Fibroblast of mammary gland (primary cell): Measurements from ENCODE around the gene ABCG5.
A peak's percentile ranks its signal among the peaks of the same experiment; 100 is the strongest.

ENCODE experiments used
- DNase-seq: peaks from one replicate; pipeline ENCODE4 v3.0.0-alpha.2; 2010; ENCODE audit warnings: low read depth
- H3K4me3 ChIP-seq: 2 replicates; pipeline ENCODE4 v1.5.1; 2011; ENCODE audit warnings: low read depth, mild to moderate bottlenecking, low read length, moderate library complexity; ENCODE audit not compliant: control insufficient read depth
- TF ChIP-seq, protein P1 (sequence below): conservative IDR thresholded peaks from 2 replicates; pipeline ENCODE4 v1.5.1; 2011; ENCODE audit warnings: low read depth, low read length, inconsistent platforms; ENCODE audit not compliant: control insufficient read depth, insufficient read depth

ABCG5 gene

DNA sequence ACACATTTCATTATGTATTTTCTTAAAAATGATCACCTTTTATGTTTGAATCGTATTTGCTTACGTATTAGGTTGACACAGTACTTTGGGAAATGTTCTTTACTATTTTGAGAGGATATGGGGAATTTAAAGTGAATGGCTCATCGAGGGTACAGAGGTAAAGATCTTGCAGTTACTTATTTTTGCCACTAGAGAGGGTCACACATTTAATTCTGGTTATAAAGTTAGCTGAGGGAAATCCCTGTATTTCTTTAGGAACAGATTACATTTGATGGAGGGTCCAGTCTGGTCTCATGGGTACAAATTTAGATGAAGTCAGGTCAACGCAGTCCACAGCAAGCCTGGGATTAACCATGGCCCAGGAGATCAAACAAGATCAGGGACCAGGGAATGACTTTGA lies 40.3 kb downstream of the ABCG5 start:
- TF ChIP-seq, protein P1, sequence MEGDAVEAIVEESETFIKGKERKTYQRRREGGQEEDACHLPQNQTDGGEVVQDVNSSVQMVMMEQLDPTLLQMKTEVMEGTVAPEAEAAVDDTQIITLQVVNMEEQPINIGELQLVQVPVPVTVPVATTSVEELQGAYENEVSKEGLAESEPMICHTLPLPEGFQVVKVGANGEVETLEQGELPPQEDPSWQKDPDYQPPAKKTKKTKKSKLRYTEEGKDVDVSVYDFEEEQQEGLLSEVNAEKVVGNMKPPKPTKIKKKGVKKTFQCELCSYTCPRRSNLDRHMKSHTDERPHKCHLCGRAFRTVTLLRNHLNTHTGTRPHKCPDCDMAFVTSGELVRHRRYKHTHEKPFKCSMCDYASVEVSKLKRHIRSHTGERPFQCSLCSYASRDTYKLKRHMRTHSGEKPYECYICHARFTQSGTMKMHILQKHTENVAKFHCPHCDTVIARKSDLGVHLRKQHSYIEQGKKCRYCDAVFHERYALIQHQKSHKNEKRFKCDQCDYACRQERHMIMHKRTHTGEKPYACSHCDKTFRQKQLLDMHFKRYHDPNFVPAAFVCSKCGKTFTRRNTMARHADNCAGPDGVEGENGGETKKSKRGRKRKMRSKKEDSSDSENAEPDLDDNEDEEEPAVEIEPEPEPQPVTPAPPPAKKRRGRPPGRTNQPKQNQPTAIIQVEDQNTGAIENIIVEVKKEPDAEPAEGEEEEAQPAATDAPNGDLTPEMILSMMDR, result peak; percentile 28
- H3K4me3 ChIP-seq, result no peak overlapping the region
- DNase-seq, result no peak

DNA sequence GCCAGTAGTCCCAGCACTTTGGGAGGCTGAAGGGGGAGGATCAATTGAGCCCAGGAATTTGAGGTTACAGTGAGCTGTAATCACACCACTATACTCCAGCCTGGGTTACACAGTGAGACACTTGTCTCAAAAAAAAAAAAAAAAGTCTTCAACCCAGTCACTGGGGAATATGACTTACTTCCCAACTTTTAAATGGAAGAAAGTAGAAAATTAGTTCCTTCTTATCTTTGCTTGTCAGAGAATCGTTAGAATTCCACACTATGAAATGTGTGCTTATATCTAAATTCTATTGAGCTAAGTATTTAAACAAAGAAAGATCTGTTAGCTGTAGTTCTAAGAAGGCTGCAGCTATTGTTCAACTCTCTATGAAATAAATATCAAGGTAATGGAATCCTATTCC lies 42.4 kb downstream of the ABCG5 start:
- TF ChIP-seq, protein P1, result no peak
- H3K4me3 ChIP-seq, result no peak overlapping the region
- no peak for DNase-seq

DNA sequence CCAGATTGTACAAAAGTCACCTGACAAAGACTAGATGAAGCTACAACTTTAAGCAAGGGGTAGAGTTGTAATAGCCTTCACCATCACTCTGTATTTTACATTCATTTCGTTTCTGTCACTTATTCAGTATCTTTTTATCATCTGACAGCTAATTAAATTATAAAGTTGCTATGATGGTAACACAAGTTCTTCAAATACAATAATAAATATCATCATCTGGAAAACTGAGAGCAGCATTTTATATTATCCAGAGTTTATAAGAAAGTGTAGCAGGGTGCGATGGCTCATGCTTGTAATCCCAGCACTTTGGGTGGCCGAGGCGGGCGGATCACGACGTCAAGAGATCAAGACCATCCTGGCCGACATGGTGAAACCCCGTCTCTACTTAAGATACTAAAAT lies 43.7 kb downstream of the ABCG5 start:
- TF ChIP-seq, protein P1, result no peak
- DNase-seq, result no peak
- no peak overlapping the region for H3K4me3 ChIP-seq

DNA sequence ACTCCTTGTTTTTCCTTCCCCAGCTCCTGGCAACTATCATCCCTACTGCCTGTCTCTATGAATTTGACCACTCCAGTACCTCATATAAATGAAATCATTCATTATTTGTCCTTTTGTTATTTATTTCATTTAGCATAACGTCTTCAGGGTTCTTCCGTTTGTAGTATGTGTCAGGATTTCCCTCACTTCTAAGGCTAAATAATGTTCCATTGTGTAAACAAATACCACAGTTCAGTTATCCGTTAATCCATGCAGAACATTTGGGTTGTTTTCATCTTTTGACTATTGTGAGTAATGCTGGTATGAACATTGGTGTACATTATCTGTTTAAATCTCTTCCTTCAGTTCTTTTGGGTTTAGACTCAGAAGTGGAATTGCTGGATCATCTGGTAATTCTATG lies 46.0 kb downstream of the ABCG5 start:
- H3K4me3 ChIP-seq, result no peak overlapping the region
- TF ChIP-seq, protein P1, result no peak
- no peak for DNase-seq

DNA sequence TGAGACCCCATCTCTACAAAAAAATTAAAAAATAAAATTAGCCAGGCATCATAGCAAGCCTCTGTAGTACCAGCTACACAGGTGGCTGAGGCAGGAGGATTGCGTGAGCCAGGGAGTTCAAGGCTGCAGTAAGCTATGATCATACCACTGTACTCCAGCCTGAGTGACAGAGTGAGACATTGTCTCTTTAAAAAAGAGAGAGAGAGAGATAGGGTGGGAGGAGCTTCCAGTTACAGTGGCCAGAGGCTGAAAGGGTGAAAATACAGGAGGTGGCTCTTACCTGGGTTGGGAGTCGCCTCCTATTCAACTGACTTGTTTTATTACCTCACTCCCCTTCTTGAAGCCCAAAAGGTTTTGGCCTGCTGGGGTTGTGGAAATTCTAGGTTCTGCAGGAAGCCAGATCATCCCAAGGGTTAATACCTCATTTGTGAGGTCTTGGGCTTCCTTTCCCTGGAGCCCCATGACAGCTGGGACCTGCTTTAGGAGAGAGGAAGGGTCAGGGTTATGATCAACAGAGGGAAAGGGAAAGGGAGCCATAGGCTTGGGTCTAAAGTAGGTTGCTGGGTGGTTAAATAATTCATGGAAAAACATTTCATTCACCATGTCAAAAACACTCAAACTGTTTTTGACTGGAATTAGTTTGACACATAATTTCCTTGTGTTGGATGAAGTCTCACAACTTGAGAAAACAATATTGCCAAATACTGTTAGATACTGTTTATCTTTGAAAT lies 47.4 kb downstream of the ABCG5 start:
- H3K4me3 ChIP-seq, result no peak overlapping the region
- TF ChIP-seq, protein P1, result no peak
- no peak for DNase-seq

DNA sequence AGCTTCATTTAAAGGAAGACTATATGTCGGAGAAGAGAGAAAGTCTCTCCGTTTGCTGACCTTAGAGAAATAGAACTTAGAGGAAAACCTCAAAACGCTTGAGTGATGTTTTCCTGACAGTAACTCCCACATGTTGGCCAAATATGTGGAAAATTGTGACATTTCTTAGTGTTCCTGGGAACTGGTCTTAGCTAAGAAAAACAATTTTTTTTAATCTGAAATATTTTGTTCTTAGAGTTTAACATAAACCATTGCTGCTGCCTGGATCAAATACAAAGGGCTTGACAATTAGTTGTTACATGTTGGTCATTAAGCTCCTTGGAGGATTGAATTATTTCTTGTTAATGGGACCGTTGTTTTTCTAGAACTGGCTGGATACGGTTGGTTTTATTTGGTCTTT lies 48.5 kb downstream of the ABCG5 start:
- no peak overlapping the region for H3K4me3 ChIP-seq
- no peak for DNase-seq
- TF ChIP-seq, protein P1, result no peak
